GM12865 (cell line): Measurements from ENCODE around the gene PTGR3.

Experiments used
- DNase-seq: peaks from one replicate; pipeline ENCODE4 v3.0.0; 2010; ENCODE audit warnings: low read depth
- H3K4me3 ChIP-seq: 2 replicates; pipeline ENCODE4 v1.5.1; 2011; ENCODE audit warnings: mild to moderate bottlenecking, low read depth, low read length, control low read depth
- TF ChIP-seq, protein P1 (sequence below): IDR thresholded peaks from 2 replicates; pipeline ENCODE4 v1.5.1; 2011; ENCODE audit warnings: low read length, control low read depth, low read depth, inconsistent platforms; ENCODE audit not compliant: insufficient read depth; ENCODE audit errors: missing control alignments

Gene PTGR3

GRCh38 chr18:75201282-75202270, 7.4 kb downstream of the PTGR3 start:
- TF ChIP-seq, protein P1, sequence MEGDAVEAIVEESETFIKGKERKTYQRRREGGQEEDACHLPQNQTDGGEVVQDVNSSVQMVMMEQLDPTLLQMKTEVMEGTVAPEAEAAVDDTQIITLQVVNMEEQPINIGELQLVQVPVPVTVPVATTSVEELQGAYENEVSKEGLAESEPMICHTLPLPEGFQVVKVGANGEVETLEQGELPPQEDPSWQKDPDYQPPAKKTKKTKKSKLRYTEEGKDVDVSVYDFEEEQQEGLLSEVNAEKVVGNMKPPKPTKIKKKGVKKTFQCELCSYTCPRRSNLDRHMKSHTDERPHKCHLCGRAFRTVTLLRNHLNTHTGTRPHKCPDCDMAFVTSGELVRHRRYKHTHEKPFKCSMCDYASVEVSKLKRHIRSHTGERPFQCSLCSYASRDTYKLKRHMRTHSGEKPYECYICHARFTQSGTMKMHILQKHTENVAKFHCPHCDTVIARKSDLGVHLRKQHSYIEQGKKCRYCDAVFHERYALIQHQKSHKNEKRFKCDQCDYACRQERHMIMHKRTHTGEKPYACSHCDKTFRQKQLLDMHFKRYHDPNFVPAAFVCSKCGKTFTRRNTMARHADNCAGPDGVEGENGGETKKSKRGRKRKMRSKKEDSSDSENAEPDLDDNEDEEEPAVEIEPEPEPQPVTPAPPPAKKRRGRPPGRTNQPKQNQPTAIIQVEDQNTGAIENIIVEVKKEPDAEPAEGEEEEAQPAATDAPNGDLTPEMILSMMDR: no peak
- DNase-seq: no peak
- no peak overlapping the region for H3K4me3 ChIP-seq

DNA sequence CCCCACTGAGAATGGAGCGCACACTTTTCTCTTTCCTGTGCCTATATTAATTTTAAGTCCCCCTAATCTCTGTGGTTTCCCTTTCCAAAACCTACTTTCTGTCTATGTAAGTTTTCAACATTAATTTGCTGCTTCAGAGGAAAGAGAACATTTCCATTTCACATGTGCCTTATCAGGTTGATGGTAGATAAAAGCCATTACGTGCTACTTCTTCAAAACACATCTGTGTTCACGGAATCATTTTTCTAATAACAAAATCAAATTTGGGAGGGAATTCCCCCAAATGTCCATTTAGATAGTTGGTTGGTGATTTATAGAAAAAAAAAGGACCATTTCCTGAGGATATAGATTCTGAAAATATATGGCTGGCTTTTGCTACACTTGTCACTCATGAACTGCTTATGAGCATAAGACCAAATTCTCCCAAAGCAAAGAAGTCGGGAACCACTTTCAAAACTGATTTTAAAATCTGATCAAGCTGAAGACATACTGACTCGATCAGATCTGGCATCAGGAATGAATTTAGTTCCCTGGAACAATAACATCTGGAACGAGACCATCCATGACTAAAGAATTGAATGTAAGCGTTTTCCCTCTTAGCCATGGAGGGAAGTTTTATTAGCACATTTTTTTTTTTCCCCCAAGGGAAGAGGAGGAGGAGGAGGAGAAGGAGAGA, 8.2 kb downstream of the PTGR3 start:
- DNase-seq: no peak
- TF ChIP-seq, protein P1: no peak
- no peak overlapping the region for H3K4me3 ChIP-seq

DNA sequence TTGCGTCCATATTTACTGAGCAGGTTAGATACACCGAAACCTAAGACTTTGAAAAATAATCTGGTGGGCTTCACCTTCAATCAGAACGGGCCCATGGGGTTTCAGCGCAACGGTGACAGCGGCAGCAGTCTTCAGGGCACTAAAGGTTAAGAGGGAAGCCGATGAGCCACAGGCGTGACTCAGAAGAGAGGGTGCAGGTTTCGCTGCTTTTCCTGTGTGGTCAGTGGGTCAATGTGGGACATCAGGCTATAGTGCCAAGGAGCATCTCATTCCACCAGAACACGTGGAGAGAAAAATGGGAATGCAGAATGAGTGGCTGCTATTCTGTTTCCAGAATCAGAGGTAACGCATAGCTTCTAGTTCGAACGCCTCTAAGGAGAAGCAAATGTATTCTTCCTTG, 8.9 kb downstream of the PTGR3 start:
- DNase-seq: no peak
- TF ChIP-seq, protein P1: no peak
- H3K4me3 ChIP-seq: no peak overlapping the region

GRCh38 chr18:75199327-75199726, 9.6 kb downstream of the PTGR3 start:
- no peak for DNase-seq
- no peak overlapping the region for H3K4me3 ChIP-seq
- TF ChIP-seq, protein P1: no peak

DNA sequence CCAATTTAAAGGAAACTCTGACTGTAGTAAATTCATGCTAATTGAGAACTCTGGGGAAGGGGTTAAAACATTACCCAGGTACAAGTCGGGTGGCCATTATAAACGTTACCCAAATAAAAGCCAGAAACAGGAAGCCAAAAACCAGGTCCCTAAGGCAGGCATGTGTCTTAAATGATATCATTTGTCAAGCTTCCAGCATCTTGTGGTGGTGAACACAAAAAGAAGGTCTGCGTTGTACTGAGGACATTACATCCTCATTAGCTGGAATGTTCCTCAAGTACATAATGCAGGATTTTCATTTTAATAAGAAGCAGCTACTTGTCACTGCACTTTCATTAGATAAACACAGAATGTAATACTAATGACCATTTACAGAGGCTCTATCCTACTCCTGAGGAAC, 10.9 kb downstream of the PTGR3 start:
- TF ChIP-seq, protein P1: no peak
- DNase-seq: no peak

DNA sequence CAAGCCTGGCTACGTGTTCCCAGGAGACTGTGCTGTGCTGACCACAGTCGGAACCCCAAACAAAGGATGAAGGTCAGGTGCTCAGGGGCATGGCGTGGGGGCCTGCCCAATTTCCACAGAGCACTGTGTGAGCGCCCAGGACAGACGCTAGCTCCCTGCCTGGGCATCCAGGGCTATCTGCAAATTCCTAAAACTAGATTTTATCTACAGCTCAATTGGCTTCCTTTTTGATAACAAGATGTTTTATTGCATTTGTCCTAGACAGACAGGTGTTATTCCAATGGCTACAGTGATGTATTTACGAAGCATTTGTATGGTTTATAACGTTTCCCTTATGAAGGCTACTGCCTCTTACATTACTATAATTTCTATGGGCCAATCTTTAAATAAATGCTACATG, 16.0 kb downstream of the PTGR3 start:
- TF ChIP-seq, protein P1: no peak
- no peak for DNase-seq
- no peak overlapping the region for H3K4me3 ChIP-seq

More for the DNA sequence above, 10.9 kb downstream of the PTGR3 start:
- H3K4me3 ChIP-seq: no peak overlapping the region
